Measurements from ENCODE around the gene GOLT1A.

- no peak for TF ChIP-seq CTCF (IDR thresholded peaks at IDR 0.05)
- TF ChIP-seq POLR2AphosphoS5 (IDR thresholded peaks at IDR 0.05): no peak
These were observed 18.7 kb upstream of the GOLT1A start for GRCh38 chr1:204232526-204232925.
